Omental fat pad (tissue), 4 donors: ENCODE measurements around the gene KCNJ2. TPM values are rescaled to one million over a fixed set of nuclear protein-coding genes. Genes with fewer than 3 reads are reported as not detected.

Experiments used
- ATAC-seq: fragments of 150-250 bp; one replicate; pipeline ENCODE4 v1.9.1; 2016; ENCODE audit warnings: mild to moderate bottlenecking, moderate library complexity; ENCODE audit not compliant: low FRiP score
- DNase-seq: peaks from one replicate; pipeline ENCODE4 v3.0.0-alpha.2; 2019; ENCODE audit warnings: low spot score
- total RNA-seq, 4 donors: library from RNA; depleted of rRNA; stranded (reverse); fragments of >200 nt; gene quantifications; one replicate each; pipeline ENCODE4 v1.1.0, GENCODE V29; 2016
- TF ChIP-seq, protein P1 (sequence below), 3 donors: fragments of 450-650 bp; IDR thresholded peaks; one replicate each; pipeline ENCODE4 v1.5.1; 2016 to 2017; ENCODE audit warnings: antibody characterized with exemption in 3 of 3, mild to moderate bottlenecking in 3 of 3, moderate library complexity in 2 of 3

KCNJ2 gene
- total RNA-seq, 4 donors from 2014 or later: 1.9 to 9.5 (median 4.2) TPM

DNA sequence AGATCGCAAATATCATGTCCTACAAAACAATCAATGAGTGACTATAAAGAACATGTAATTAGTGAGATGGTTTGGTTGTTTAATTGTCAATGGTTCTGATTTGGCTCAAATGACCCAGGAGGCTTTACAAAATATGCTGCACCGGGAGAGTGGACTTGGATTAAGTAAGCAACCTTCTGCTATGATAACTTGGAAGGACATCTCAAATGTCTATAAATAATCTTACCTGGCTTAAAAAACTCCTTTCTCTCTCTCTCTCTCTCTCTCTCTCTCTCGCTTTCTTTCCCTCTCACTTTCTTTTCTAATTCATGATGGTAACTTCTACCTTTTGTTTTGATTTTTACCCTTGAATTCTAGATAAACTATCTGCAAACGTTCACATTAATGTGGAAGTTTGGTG is 14.2 kb downstream of the KCNJ2 start:
- ATAC-seq: no peak
- TF ChIP-seq, protein P1, sequence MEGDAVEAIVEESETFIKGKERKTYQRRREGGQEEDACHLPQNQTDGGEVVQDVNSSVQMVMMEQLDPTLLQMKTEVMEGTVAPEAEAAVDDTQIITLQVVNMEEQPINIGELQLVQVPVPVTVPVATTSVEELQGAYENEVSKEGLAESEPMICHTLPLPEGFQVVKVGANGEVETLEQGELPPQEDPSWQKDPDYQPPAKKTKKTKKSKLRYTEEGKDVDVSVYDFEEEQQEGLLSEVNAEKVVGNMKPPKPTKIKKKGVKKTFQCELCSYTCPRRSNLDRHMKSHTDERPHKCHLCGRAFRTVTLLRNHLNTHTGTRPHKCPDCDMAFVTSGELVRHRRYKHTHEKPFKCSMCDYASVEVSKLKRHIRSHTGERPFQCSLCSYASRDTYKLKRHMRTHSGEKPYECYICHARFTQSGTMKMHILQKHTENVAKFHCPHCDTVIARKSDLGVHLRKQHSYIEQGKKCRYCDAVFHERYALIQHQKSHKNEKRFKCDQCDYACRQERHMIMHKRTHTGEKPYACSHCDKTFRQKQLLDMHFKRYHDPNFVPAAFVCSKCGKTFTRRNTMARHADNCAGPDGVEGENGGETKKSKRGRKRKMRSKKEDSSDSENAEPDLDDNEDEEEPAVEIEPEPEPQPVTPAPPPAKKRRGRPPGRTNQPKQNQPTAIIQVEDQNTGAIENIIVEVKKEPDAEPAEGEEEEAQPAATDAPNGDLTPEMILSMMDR (IDR thresholded peaks at IDR 0.05): no peak
- no peak for DNase-seq

DNA sequence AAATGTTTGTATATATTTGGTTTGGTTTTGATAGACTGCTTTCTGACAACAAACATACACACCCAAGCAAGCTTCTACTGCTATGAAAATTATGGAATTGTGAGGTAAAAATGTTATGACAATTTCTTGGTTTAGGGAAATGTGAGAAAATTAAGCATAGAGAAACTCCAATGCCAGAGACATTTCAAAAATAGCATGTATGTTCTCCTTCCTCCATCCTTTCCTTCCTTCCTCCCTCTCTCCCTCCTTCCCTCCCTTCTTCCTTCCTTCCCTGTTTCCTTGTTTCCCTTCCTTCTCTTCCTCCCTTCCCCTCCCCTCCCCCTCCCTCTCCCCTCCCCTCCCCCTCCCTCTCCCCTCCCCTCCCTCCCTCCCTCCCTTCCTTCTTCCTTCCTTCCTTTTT is 14.9 kb downstream of the KCNJ2 start:
- ATAC-seq (no peak), DNase-seq (no peak)
- TF ChIP-seq, protein P1 (IDR thresholded peaks at IDR 0.05): no peak

DNA sequence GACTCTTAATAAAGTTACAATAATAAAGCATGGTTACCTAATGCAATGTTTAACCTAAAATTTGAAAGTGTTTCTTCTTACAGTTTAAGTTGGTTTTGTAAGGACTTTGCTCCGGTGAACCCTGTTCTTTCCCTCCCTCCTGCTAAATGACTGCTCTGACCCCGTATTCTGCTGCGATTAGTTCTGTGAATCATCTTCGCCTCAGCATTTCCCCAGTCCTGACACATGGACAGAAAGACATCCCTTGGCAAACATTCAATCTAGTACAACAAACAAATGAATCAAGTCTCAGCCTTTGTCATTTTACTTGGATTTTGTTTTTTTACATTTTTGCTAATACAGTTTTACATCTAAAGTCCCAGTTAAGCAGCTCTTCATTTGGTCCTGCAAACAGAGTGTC is 15.4 kb downstream of the KCNJ2 start:
- no peak for ATAC-seq
- DNase-seq: no peak
- TF ChIP-seq, protein P1 (IDR thresholded peaks at IDR 0.05): no peak

DNA sequence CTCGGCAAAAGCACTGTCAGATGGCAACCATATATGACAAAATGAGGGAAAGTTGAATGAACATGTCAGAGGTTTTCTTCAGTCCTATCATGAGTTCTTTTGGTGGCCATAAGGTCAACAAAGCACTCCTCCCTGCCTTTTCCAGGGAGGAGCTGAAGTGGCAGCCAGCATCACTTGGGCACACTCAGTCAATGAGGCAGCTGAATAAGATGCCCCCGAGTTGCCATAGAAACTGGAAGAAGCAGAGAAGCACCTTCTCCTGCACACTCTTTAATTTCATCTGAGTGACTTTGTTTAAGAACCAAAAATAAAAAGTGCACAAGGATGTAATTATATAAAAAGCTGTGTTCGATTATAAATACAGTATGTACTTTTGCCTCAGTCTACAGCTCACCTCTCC is 16.0 kb downstream of the KCNJ2 start:
- TF ChIP-seq, protein P1 (IDR thresholded peaks at IDR 0.05): no peak
- DNase-seq: no peak
- no peak for ATAC-seq

DNA sequence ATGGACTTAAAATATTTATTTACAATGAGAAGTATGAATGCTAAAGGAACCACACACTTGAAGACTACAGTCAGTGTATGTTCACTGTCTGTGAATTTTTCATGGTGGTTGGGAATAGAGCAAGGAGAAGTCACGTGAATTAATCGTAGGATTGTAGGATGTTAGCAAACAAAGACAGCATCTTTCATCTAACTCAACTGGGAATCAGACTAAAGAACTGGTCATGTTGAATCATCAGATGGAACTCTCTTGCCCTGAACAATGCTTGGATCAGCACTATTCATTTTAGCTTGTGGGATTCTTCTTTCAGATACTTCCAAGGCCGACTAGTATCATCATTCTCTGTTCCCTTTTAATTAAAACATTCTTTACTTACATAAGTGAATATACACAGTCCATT is 18.1 kb downstream of the KCNJ2 start:
- TF ChIP-seq, protein P1 (IDR thresholded peaks at IDR 0.05): no peak
- DNase-seq (no peak), ATAC-seq (no peak)

DNA sequence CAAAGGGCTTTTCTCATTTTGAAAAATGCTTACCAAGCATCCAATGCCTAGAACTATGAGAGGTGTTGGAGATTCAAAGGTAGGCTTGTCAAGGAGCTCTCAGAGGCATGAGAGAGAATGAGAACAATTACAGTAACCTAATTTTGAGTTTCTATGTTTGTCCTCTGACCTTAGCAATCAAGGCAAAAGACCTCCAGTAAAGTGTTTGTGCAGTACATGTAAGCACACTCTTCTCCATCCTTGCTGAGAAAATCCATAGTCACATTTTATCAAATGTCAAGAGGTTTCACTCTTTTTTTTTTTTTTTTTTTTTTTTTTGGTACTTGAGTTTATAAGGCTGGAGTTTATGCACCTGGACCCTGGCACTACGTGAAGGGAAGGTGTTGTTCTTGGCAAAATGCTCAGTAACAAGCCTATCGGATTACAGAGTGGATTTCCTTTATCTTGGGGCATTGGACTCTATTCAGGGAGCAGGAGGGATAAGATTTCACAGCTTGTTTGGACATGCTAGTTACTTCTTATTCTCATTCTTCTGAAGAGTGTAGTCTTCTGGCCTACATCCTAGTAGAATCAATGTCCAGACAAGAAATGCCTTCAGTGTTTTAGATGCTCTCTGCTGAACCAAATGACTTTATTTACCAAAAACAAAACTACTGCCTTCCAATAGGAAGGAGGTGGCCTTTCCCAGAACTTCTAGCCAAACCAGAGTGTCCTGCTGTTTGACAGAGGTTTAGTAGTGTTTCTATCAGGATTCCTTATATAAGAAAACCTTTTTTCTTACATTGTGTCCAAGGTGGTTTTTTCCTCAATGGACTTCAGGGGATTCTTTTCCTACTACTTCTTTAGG is 21.9 kb downstream of the KCNJ2 start:
- DNase-seq (no peak), ATAC-seq (no peak)
- TF ChIP-seq, protein P1 (IDR thresholded peaks at IDR 0.05): no peak

DNA sequence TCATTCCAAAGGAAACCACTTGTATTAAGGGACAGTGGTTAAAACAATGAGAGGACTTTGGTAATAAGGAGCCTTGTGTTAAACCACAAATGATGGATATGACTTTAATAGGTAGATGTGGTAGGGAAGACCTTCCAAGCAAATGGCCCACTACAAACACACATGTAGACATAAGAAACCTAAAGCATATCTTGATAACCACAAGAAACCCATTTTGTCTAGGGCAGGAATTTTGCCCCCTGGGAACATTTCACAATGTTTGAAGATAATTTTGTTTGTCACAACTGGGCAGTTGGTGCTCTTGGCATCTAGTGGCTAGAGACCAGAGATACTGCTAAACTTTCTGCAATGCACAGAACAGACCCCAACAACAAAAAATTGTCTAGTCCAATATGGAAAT is 25.8 kb downstream of the KCNJ2 start:
- ATAC-seq (no peak), DNase-seq (no peak)
- TF ChIP-seq, protein P1 (IDR thresholded peaks at IDR 0.05): no peak
